Cortex of kidney (tissue), 1 donor: ENCODE results near the gene ALG3.

Source experiments
- DNase-seq: peaks from one replicate; lab custom pipeline; 2025; lab: John Stamatoyannopoulos, UW

Gene ALG3

DNA sequence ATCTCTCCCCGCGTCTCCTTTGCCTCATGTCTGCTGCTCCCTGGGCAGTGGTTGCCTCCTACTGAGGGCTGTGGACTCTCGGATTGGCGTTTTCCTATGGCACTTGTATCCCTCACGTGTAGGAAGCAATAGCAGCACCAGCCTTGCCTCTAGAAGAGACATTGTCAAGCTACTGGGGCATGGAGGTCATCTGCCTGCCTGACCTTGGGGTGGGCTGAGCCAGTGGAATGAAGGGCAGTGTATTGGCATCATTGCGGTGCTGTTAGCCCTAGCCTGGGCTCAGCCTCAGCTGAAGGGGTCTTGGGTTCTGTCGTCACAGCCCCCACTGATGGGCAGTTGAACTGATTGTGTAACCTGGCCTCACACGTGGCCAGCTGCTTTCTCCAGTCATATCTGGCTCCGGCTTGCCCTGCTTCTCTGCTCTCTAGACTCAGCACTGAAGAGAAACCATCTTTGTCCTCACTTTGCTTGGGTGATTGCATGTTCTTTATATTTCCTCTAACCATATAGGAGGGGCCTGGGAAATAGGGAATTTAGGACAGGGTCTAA is 54.7 kb downstream of the ALG3 start:
- DNase-seq = no peak

DNA sequence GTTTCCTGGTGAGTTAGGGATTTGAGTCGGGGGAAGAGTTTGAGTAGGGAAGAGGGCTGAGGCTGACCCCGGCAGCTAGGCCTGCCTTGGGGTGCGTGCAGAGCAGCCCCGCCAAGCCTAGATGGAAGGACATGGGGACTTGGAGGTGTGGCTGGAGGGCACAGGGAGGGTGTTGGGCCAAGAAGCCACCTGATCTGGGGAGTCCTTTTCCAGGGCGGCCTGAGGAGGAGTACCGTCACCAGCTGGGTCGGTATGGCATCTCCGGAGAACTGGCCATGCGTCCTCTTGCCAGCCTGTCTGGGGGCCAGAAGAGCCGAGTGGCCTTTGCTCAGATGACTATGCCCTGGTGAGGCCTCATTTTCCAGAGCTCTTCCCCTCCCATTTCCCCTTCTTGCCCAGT is 55.9 kb downstream of the ALG3 start:
- DNase-seq = no peak
